IPS-NIHi7 (cell line): Measurements from ENCODE around the gene SLC27A3.
"Not testable (repeated sequence)": the region's sequence is repeated elsewhere in the genome, so short reads cannot be mapped to it uniquely, and the experiment has no call there.

Source experiments
- DNase-seq: peaks from one replicate; pipeline ENCODE4 v3.0.0; 2012; ENCODE audit warnings: mixed read lengths; ENCODE audit errors: extremely low spot score

Gene SLC27A3

GRCh38 chr1:153763365-153764225, 11.6 kb upstream of the SLC27A3 start:
- no peak for DNase-seq

- DNase-seq: no peak
These were observed 10.9 kb upstream of the SLC27A3 start for GRCh38 chr1:153764310-153764709.

DNA sequence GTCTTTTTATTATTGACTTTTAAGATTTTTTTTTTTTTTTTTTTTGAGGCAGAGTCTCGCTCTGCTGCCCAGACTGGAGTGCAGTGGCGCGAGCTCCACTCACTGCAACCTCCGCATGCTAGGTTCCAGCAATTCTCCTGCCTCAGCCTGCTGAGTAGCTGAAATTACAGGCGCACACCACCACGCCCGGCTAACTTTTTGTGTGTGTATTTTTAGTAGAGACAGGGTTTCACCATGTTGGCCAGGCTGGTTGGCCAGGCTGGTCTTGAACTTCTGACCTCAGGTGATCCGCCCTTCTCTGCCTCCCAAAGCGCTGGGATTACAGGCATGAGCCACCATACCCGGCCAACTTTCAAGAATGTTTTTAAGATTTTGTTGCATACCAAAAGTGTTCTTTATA, 8.5 kb upstream of the SLC27A3 start:
- DNase-seq: not testable (repeated sequence)

GRCh38 chr1:153767519-153767918, 7.7 kb upstream of the SLC27A3 start:
- DNase-seq: no peak

- DNase-seq: no peak
These were observed 6.7 kb upstream of the SLC27A3 start for GRCh38 chr1:153768316-153769181.

DNA sequence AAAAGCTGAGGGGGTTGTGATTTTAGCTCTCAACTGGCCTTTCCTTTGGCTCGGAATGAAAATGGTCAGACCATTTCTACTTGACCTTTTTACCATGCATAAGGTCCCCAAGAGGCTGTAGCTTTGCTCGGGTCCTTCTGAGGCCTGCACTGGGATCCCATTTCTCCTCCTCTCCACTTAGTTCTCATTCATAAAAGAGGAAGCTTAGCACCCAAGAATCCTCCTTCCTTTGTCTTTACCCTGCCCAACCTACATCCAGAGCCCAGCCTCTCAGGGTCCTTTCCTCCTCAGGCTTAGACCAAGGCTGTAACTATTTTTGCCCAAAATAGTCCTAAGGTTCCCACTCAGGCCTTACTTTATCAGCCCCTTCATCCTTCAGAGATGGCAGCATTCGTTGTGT, 6.0 kb upstream of the SLC27A3 start:
- DNase-seq: no peak

GRCh38 chr1:153770797-153771196, 4.4 kb upstream of the SLC27A3 start:
- DNase-seq: no peak

GRCh38 chr1:153771261-153771660, 3.9 kb upstream of the SLC27A3 start:
- no peak for DNase-seq

DNA sequence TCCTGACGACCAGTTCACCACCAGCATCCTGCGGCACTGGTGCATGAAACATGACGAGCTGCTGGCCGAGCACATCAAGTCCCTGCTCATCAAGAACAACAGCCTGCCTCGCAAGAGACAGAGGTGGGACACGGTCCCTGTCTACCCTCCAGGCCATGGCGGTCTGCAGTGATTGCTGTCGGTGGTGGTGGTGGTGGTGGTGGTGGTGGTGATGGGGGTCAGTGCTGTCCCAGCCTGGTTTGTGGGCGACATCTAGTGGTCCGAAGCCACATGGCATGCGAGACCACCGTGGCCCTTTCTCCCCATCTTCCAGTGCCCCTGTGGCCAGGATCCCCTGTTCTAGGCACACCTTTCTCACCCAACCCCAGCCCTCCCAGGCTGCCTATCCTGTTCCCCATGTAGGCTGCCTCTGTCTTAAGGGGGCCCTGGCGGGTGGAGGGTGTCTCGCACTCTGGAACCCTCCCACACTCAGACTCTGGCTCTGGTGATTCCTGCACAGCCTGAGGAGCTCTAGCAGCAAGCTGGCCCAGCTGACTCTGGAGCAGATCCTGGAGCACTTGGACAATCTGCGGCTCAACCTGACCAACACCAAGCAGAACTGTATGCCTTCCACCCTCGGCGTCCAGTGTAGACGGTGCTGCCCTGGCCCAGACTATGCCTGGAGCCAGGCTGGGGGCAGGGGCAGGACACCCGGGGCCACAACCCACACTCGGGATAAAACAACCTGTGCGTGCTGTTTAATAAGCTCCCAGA, 3.2 kb upstream of the SLC27A3 start:
- peak; percentile 73 for DNase-seq

DNA sequence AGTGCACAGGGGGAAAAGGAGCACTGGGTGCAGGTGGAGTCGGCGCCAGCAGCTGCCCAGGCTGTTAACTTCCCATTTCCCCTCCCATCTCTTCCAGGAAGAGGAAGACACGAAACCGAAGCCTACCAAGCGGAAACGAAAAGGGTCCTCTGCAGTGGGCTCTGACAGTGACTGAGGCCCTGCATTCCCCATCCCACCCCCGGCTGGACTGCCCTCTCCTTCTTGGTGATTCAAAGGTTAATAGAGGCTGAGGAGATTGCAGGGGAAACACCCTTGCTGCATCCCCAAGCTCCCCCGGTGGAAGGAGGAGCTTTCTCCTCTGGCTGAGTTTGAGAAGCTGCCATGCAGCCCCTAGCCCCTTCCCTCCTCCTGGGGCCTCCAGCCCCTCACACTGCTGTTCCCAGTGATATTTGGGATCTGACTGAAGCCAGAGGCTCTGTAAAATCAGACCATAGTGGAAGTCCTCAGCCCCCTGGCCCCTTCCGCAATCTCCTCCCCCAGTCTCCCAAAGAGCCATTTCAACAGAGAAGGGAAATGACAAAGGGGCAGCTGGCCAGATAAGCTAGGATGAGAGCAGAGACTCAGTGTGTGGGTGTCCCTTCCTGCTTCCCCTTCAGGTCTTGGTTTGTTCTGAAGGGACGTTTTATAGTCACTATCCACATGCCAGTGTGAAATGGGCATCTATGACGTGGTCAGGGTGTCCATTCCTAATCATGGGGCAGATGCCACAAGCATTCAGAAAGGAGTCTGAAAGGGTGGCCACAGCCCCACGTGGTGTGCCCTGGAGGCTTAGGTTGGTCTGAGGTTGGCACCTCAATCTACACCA, 1.9 kb upstream of the SLC27A3 start:
- DNase-seq: no peak

DNA sequence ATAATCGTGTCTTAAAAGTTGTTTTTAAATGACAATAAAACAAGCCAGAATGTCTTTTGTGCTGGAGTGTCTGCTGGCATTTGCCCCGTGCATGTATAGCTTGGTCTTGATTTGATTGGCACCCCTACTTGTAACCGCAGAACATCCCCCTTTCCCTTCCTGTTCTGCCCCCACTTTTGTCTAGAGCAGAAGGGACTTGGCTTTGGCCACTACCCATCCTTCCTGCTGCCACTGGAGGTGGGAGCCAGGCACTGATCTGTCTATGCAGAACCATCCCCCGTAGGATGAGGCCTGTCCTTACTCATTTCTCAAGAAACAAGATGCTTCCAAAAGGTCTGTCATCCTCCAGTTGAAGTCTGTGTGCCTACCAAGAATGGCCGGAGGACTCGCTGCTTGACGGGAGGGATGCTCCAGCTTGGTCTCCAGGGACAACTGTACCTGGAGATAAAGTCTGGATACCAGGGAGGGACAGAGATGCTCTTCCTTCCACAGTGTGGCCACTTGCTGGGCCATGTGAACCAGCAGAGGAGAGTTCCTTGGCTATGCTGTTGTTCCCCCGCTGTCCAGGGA, 1.1 kb upstream of the SLC27A3 start:
- DNase-seq: no peak

- DNase-seq: peak; percentile 93
These were observed 486 bp downstream of the SLC27A3 start for GRCh38 chr1:153775458-153776327.

GRCh38 chr1:153776352-153776751, 1.1 kb downstream of the SLC27A3 start:
- DNase-seq: no peak

DNA sequence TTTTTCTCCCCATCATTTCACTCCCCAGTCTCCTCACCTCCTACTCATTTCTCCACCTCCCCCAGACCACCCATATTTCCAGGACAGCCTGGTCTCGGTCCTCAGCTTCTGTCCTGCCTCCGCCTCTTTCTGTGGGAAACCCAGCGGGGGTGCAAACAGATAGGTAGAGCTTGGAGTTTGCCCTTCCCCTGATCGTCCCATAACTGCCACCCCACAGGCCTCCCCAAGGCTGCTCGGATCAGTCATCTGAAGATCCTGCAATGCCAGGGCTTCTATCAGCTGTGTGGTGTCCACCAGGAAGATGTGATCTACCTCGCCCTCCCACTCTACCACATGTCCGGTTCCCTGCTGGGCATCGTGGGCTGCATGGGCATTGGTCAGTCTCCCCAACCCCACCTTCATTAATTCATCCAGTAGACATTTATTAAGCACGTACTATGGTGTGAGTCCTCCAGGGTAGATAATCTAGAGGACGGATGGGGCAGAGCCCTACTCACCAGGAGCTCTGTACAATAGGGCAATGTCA, 1.7 kb downstream of the SLC27A3 start:
- no peak for DNase-seq

- no peak for DNase-seq
These were observed 2.4 kb downstream of the SLC27A3 start for GRCh38 chr1:153777648-153778047.

GRCh38 chr1:153778051-153778823, 3.0 kb downstream of the SLC27A3 start:
- DNase-seq: no peak

- no peak for DNase-seq
These were observed 3.8 kb downstream of the SLC27A3 start for GRCh38 chr1:153778824-153779519.
